Stimulated activated CD4-positive, alpha-beta T cell treated with anti-CD3 and anti-CD28 coated beads, Interleukin-15, amount 100 ng/mL, for 1 hour (primary cell): ENCODE data around the gene MINK1.
"Not testable (repeated sequence)": the region's sequence is repeated elsewhere in the genome, so short reads cannot be mapped to it uniquely, and the experiment has no call there.

Experiments
- DNase-seq, 2 donors: peaks; one replicate each; pipeline ENCODE4 v3.0.0-alpha.2; 2020; ENCODE audit warnings: low read depth in 1 of 2, low spot score in 1 of 2

Gene MINK1

GRCh38 chr17:4846635-4847390, 13.7 kb downstream of the MINK1 start:
- DNase-seq, result no peak

DNA sequence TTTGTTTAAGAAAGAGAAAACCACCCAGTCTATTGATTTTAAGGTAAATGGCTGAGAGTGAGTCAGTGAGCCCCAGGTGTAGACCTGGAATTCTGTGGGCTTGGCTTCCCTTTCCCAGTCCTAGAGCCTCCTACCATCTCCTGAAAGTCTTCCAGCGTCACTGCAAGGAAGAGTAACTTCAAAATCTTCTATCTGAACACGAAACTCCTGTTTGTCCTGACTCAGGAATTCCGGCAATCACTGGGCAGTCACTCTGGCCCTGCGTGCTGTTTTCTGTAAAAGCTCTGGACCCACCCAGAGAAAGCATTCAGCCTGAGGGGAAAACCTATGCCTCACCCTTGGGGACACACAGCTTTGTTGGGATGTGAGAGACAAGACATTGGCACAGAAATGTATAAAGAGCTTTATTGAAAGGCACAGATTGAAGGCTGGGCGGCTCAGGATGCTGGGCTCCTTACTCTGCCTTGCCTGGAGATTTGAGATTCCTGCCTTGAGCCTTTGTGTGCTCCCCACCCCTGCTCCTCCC, 15.9 kb downstream of the MINK1 start:
- DNase-seq, result no peak

- DNase-seq, result no peak
Measured at GRCh38 chr17:4850246-4850645, 17.1 kb downstream of the MINK1 start.

- DNase-seq, result no peak
Measured at GRCh38 chr17:4851084-4851483, 17.9 kb downstream of the MINK1 start.

DNA sequence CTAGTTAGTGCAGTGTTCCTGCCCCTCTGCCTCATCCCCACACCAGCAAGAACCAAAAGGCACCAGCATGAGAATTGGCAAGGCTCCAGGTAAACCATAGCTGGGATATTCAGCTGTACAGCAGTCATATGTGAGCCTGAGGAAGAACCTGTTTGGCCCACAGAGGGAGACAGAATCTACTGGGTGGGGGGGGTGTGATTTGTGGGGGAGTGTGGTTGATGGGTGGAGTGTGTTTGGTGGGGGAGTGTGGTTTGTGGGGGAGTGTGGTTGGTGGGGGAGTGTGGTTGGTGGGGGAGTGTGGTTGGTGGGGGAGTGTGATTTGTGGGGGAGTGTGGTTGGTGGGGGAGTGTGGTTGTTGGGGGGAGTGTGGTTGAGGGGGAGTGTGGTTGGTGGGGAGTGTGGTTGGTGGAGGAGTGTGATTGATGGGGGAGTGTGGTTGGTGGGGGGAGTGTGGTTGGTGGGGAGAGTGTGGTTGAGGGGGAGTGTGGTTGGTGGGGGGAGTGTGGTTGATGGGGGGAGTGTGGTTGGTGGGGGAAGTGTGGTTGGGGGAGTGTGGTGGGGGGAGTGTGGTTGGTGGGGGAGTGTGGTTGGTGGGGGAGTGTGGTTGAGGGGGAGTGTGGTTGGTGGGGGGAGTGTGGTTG, 19.5 kb downstream of the MINK1 start:
- no peak for DNase-seq

- DNase-seq, result no peak
Measured at GRCh38 chr17:4853208-4853671, 20.1 kb downstream of the MINK1 start.

DNA sequence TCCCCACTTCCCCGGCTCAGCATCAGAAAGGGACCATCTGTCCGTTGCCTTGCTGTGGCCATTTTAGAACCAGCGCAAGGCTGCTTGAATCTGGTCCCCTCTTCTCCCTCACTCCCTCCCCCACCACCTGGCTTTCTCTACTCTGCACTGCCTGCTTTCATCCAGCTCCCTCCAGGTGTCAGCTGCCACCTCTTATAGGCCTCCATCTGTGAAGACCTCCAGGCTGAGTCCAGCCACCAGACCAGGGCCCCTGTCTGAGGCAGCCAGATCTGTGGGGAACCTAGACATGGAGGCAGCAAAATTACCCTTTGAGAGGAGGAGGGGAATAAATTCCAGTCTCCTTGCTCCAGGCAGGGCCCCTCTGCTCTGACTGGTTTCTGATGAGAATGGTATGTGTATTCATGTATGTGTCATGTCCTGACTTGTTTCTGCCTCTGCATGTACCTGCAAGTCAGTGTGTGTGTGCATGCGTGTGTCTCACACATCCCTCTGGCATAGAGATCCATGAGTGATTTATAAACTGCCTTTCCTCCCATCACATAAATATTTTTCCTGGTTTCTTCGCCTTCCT, 21.1 kb downstream of the MINK1 start:
- no peak for DNase-seq

GRCh38 chr17:4856271-4856936, 23.3 kb downstream of the MINK1 start:
- no peak for DNase-seq

GRCh38 chr17:4856937-4857314, 23.8 kb downstream of the MINK1 start:
- DNase-seq, result no peak

DNA sequence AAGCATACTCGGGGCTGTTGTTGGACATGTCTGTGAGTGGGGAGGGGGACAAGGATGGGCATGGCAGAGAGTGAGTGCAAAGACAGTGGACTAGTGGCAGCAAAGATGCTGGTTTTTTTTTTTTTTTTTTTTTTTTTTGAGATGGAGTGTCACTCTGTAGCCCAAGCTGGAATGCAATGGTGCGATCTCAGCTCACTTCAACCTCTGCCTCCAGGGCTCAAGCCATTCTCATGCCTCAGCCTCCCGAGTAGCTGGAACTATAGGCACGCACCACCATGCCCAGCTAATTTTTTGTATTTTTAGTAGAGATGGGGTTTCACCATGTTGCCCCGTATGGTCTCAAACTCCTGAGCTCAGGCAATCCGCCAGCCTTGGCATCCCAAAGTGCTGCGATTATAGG, 24.2 kb downstream of the MINK1 start:
- not testable (repeated sequence) for DNase-seq

- no peak for DNase-seq
Measured at GRCh38 chr17:4858068-4858881, 25.1 kb downstream of the MINK1 start.

DNA sequence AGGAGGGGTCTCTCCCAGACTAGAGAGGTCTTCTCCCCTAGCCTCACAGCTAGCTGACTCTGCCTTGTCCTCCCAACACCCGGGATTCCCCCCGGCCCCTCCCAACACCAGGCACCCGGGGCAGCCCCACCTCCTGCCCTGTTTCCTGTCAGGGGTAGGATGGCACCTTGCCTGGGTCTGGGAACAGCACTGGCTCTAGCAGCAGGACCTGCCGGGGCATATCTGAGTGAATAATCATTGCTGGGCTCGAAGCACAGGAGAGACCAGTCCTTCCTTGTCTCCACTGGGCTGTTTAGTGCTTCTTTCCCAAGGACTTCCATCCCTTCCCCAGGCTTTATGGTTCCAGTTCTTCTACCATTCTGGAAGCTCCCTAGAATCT, 25.7 kb downstream of the MINK1 start:
- DNase-seq, result no peak

DNA sequence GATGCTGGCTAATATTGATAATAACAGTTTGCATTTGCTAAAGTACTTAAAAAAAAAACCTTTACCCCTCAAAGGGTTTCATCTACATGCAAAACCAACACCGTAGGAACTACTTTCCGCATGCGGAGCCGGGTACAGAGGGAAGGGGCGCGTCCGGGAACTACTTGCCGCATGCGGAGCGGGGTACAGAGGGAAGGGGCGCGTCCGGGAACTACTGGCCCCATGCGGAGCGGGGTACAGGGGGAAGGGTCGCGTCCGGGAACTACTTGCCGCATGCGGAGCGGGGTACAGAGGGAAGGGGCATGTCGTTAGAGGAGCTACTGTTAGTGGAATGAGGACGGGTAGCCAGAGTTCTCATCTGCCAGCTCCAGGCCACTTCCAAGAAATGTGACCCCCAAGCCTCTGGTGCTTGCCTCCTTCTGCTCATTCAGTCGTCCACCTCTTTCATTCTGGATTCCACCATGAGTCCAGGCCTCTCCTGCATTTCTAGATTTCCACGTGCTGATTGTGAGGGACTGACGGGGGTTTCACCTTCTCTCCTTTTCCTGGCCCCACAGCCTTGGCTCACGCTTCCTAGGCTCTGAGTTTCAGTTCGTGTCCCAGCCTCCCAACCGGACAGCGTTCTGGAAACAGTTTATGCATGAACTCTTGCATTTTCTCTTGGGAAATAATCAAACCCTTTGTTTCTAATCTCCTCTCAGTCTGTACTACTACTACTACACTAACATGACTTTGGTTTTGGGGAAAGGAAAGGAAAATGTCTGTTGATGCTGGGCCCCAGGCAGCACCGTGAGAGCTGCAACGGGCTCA, 26.9 kb downstream of the MINK1 start:
- no peak for DNase-seq

- no peak for DNase-seq
Measured at GRCh38 chr17:4860651-4861050, 27.5 kb downstream of the MINK1 start.

DNA sequence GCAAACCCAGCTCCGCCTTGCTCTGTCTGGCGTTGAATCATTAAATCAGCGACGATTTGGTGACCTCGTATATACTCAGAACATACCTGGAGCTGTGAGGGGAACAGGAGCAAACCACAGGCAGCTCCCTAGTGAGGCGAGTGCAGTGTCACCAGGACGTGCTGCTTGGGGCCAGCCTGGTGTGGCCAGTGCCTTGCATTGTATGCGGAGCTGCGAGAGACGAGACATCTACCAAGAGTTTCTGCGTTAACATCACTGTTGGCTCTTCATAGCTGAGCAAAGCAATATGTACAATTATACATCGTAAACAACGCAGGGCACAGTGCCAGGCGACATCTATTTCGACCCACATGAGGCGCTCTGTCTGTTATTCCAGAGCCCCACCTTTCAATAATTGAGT, 27.9 kb downstream of the MINK1 start:
- no peak for DNase-seq

- no peak for DNase-seq
Measured at GRCh38 chr17:4862720-4863119, 29.6 kb downstream of the MINK1 start.

GRCh38 chr17:4863321-4863720, 30.2 kb downstream of the MINK1 start:
- no peak for DNase-seq

- DNase-seq, result not testable (repeated sequence)
Measured at GRCh38 chr17:4867535-4867934, 34.4 kb downstream of the MINK1 start.

GRCh38 chr17:4869058-4869998, 36.2 kb downstream of the MINK1 start:
- not testable (repeated sequence) for DNase-seq
